ENCODE data around the gene ARMH1. TPM values are rescaled to one million over a fixed set of nuclear protein-coding genes. Genes with fewer than 3 reads are reported as not detected.
"Not testable (repeated sequence)": the region's sequence is repeated elsewhere in the genome, so short reads cannot be mapped to it uniquely, and the experiment has no call there.

The ARMH1 gene
- total RNA-seq, 1 donor from 2014 or later, result 0.92 TPM

DNA sequence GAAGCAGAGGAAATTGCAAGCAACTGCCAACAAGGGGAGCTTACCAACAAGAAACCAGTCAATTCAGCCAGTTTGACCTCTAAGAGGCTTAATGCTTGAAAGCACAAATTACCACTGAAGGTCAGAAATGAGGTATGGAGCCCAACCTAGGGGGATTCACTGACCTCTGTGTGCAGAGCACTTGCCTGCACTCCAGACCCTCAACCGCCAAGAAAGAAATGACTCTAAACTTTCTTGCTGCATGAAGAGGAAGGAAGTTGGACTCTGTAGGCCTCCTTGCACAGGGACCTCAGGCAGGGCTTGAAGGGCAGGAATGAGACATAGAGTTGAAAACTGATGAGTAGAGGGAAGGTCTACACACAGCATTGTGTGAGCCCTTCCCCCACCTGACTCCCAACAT lies 10.0 kb downstream of the ARMH1 start:
- ATAC-seq (no peak), DNase-seq (no peak)
- intact Hi-C loops (cut with micrococcal nuclease), result no loop called here

DNA sequence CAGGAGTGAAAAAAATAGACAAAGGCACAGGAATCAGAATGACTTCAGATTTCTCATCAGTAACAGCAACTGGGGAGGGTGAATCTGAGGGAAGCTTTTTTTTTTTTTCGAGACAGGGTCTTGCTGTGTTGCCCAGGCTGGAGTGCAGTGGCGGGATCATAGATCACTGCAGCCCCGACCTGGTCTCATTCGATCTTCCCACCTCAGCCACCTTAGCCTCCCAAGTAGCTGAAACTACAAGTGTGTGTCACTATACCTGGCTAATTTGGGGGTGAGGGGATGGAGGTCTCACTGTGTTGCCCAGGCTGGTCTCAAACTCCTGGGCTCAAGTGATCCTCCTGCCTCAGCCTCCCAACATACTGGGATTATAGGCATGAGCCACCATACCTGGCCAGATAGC lies 10.7 kb downstream of the ARMH1 start:
- intact Hi-C loops (cut with micrococcal nuclease), result no loop called here
- ATAC-seq (no peak), DNase-seq (no peak)

DNA sequence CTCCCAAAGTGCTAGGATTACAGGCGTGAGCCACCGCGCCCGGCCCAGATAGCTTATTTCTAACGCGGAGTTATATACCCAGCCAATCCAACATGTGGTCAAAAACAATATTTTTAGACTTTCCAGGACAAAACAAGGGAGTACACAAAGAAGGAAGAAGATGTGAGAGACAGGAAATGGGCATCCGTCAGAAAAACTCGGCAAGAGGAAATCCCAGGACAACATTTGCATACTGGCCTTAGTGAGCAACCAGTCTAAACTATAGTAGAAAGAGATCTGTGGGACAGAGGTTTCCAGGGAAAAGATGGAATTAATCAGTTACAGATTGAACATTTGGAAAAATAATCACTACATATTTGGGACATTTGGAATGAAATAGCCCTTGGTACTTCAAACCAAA lies 11.4 kb downstream of the ARMH1 start:
- ATAC-seq, result no peak
- no peak for DNase-seq
- intact Hi-C loops (cut with micrococcal nuclease), result no loop called here

DNA sequence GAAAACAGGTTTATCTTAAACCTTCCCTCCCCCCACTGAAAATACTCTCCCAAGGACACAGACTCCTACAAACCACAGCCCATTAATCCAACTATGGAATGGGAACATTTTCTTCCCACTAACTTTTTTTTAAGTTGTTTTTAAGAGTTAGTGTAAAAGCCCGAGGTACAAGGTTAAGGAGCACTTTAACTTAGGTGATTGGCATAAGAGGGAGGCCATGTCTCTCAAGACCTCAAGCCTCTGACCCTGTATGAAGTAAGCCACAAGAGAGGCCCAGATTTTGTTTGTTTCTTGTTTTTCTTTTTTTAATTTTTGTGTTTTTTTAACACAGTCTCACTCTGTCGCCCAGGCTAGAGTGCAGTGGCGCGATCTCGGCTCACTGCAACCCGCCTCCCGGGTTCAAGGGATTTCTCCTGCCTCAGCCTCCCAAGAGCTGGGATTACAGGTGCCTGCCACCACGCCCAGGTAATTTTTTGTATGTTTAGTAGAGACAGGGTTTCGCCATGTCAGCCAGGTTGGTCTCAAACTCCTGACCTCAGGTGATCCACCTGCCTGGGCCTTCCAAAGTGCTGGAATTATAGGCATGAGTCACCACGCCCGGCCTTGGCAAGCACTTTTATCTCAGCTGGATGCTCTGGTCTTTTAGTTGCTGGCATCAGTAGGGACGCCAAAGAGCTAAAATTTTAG lies 14.4 kb downstream of the ARMH1 start:
- no peak for ATAC-seq
- DNase-seq, result no peak
- intact Hi-C loops (cut with micrococcal nuclease), result no loop called here

DNA sequence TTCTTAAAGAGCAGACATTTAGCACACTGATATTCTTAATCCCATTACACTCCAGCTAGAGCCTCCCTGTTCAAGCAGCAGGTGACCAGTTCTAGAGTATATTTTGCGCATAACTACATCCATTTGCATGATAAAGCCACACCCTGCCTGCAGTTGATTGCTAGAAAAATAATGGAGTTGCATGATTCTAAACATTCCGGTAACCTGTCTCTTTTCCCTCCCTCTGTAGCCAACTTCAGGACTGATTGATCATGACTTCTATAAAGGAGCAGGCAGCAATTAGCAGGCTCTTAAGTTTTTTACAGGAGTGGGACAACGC lies 14.9 kb downstream of the ARMH1 start:
- DNase-seq (no peak), ATAC-seq (no peak)
- intact Hi-C loops (cut with micrococcal nuclease), result no loop called here

DNA sequence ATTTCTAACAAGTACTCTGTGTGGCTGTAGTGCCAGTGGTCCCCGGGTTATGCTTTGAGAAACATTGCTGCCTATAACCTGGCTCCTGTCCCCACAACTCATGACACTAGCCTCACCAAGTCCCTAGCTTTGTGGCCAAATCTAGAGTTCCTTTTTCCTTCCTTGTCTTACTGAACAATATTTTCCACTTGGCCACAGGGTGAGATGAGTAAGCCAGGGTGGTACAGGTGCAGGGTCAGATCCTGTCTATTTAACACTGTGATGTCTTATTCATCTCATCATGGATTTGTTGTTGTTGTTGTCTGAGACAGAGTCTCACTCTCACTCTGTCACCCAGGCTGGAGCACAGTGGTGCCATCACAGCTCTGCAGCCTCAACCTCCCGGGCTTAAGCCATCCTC lies 18.6 kb downstream of the ARMH1 start:
- intact Hi-C loops (cut with micrococcal nuclease), result no loop called here
- ATAC-seq (no peak), DNase-seq (no peak)

DNA sequence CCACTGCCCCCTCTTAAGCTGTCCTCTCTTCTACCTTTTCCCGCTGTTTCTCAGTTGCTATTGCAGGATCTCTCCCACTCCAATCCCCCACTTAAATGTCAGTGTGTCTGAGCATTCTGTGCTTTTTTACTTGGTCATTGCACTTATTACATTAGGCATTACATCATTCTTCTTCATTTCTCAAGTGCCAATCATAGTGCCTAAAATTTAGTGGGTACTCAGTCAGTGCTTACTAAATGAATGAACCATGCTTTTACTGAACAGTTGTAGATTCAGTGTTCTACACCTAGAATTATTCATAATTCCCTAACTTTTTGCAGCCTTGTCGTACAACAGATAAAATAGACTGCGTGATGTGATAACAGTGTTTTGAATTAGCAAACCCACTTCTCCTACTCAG lies 19.4 kb downstream of the ARMH1 start:
- intact Hi-C loops (cut with micrococcal nuclease), result no loop called here
- DNase-seq (no peak), ATAC-seq (no peak)

DNA sequence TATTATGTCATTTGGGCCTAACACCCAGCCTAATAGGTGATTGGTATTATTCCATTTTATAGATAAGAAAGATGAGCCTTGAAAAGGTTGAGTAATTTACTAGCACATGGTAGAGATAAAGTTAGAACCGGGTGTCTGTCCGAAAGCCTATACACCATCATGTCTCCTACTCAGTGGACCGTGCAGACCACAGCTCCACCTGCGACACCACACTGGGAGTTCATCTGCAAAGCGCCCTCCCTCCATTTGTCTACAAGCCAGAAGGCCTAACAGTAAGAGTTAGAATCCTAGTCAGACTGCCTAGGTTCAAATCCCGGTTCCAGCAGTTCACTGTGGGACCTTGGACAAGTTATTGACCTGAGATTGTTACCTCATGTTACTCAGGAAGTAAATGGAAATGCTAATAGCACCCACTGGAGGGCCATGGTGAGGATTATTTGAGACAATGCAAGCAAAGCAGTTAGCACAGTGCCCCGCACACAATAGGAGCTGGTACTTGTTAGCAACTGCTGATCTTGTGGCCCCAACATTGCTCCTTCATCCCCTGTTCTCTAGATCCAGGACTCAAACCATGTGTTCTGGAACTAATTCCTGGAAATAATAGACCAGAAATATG lies 20.5 kb downstream of the ARMH1 start:
- DNase-seq, result no peak
- intact Hi-C loops (cut with micrococcal nuclease), result no loop called here
- ATAC-seq, result no peak

DNA sequence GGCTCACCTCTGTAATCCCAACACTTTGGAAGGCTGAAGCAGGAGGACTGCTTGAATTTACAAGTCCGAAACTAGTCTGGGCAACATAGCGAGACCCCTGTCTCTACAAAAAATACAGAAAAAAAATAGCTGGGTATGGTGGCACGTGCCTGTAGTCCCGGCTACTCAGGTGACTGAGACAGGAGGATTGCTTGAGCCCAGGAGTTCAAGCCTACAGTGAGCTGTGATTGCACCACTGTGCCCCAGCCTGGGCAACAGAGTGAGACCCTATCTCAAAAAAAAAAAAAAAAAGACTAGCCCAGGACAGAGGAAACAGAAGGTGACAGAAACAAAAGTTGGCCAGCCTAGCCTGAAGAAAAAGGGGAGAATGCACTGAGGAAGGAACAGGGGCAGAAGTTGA lies 21.2 kb downstream of the ARMH1 start:
- DNase-seq (no peak), ATAC-seq (no peak)
- intact Hi-C loops (cut with micrococcal nuclease), result no loop called here

DNA sequence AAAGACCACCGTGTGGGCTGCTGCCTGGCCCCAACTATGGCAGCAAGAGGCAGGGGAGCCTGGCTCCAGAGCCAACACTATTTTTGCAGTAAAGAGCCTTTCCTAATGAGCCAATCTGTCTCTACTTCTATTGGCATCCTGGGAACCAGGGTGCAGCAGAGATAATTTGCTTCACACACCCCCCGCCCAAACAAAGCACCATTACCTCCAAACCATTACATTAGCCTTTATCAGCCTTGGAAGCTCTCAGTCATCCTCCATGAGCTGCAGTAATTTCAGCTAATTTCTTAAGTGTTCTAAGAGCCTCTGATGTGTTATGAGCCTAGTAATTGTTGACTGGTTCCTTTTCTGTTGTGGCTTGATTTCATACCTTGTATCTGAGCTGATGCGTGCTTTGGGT lies 21.6 kb downstream of the ARMH1 start:
- ATAC-seq (no peak), DNase-seq (no peak)
- intact Hi-C loops (cut with micrococcal nuclease), result no loop called here

DNA sequence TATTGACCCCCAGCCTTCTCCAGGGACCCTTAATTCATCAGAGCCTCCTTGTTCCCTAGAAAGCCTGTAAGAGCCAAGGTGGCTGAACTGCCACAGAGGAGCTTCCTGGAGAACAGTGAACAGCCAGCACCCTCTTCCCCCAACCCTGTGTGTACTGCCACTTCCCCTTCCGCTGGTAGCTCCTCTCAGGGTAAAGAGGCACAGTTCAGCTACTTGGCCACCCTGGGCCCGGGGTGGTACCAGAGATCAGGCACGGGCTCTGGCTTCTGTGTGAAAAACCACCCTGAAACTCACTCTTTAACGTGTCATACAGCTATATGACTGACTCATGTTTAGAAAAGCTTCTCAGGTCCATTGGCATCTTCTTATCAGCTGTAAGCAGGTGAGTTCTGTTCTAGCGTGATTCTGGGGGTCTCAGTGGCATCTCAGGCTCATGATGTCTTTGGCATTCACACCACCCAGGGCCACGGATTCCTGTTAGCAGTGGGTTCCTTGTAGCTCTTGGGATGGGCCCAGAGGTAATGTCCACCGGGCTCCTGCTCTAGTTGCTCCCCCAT lies 22.4 kb downstream of the ARMH1 start:
- intact Hi-C loops (cut with micrococcal nuclease), result no loop called here
- no peak for DNase-seq
- peak; percentile 40 for ATAC-seq

DNA sequence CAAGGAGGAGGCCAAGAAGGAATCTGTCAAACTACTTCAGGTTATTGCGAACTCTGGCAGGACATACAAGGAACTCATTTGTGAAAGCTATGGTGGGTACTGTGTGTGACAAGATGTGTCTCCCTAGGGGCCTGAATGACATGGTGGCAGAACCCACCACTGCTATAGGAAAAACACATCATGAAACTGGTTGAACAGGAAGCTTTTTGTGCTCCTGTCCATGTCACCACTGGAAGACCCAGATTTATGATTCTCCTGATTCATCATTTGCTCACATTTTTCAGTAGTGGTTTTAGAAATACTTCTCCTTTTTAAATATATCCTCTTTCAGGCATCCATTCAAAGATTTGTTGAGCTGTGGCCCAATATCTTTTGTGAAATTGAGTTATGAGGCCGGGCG lies 23.6 kb downstream of the ARMH1 start:
- intact Hi-C loops (cut with micrococcal nuclease), result no loop called here
- ATAC-seq, result no peak

DNA sequence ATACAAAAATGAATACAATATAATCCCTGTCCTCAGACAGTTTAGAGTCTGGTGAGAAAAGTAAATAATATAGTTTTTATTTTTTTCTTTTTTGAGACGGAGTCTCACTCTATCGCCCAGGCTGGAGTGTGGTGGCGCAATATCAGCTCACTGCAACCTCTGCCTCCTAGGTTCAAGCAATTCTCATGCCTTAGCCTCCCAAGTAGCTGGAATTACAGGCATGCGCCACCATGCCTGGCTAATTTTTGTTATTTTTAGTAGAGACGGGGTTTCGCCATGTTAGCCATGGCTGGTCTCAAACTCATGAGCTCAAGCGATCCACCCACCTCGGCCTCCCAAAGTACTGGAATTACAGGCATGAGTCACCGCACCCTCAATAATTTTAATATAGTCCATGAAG lies 24.9 kb downstream of the ARMH1 start:
- intact Hi-C loops (cut with micrococcal nuclease); DNase-seq; ATAC-seq: not testable (repeated sequence)

More for the DNA sequence above, 23.6 kb downstream of the ARMH1 start:
- no peak for DNase-seq

DNA sequence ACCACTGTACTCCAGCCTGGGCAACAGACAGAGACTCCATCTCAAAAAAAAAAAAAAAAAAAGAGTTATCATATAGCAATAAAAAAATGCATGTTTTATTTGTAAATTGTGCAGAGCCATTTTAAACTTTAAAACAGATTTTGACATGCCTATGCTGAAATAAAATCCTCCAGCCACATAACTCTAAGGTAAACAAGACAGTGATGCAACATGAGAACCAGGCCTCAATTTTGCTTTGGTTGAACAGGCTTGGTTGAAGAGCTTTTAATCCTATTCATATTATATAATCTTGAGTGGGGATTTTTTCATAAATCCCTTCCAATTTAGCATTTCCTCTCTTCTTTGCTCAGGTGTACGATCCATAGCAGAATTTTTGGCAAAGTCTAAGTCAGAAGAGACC lies 26.1 kb downstream of the ARMH1 start:
- DNase-seq (no peak), ATAC-seq (no peak)
- intact Hi-C loops (cut with micrococcal nuclease), result no loop called here

DNA sequence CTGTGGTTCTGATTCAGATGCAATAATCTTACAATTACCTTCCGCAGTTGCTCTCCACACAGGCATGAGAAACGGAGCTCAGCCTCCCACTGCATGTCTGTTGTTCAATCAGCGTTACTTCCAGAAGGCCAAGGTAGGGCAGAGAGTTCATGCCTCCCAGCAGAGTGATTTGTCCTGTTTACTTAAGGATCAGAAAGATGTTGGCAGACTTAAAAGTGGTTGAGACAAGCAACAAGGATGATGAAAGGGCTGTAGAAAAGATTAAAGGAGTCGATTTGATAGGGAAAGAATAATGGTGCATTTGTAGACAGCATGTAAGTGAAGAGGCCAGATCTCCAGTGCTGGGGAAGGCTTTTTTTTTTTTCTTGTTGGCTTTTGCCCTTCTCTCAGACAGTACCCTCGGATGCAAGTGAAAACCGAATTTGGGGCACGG lies 26.6 kb downstream of the ARMH1 start:
- no peak for ATAC-seq
- intact Hi-C loops (cut with micrococcal nuclease), result no loop called here
- DNase-seq, result no peak

DNA sequence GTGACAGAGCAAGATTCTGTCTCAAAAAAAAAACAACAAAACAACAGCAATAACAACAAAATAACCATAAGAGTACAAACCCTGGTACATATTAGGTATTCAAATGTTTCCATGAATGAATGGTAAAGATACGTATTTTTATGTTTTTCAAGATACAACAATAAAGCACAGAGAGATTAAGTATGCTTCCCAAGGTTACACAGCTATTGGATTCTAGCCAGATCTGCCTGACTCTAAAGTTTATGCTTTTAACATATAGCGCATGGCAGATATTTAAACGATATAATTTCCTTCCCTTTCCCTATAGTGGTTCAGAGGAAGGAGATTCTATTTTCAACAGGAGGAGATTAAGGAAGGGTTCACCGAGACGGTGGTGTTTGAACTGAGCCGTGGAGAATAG lies 31.0 kb downstream of the ARMH1 start:
- ATAC-seq, result no peak
- intact Hi-C loops (cut with micrococcal nuclease), result no loop called here
- DNase-seq, result no peak

DNA sequence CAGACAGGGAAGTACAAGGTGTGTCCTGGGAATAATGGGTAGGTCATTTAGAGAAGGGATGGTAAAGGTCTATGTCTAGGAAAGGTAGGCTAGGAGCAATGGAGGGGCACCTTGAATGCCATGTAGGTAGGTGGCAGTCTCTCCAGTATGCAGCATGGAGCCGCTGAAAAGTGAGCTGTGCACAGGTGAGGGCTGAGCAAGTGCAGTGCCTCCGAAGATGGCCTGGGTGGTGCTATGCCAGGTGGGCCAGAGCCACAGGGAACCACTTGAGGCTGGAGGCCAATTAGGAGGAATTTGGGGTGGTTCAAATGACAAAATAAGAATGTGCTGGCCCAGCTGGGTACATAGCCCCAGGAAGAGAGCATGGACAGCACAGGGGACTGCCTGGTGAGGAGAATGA lies 31.4 kb downstream of the ARMH1 start:
- intact Hi-C loops (cut with micrococcal nuclease), result no loop called here
- DNase-seq (no peak), ATAC-seq (no peak)

DNA sequence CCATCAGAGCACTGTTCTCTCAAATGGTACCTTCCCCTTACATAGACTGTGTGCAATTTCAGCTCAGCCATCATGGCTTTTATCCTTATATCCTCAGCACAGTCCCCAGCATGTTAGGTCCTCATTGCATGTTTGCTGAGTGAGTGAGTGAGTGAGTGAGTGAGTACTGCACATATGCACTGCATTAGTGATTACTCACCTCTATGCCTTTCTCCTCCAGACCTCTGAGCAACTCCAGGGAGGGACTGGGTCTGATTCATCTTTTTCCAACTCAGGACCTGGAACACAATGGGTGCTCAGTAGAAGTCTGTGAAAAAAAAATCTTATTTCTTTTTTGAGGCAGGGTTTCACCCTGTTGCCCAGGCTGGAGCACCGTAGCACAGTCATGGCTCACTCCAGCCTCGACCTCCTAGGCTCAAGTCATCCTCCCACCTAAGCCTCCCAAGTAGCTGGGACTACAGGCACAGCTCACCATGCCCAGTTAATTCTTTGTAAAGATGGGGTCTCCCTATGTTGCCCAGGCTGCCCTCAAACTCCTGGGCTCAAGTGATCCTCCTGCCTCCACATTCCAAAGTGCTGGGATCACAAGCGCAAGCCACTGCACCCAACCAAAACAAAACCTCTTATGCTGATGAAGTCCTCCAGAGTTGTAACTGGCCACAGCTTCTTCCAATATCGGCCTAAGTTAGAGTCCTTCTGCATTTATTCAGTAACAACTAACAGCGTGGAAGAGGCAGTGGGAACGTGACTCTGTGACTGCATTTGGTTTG lies 32.8 kb downstream of the ARMH1 start:
- ATAC-seq (no peak), DNase-seq (no peak)
- intact Hi-C loops (cut with micrococcal nuclease), result no loop called here

DNA sequence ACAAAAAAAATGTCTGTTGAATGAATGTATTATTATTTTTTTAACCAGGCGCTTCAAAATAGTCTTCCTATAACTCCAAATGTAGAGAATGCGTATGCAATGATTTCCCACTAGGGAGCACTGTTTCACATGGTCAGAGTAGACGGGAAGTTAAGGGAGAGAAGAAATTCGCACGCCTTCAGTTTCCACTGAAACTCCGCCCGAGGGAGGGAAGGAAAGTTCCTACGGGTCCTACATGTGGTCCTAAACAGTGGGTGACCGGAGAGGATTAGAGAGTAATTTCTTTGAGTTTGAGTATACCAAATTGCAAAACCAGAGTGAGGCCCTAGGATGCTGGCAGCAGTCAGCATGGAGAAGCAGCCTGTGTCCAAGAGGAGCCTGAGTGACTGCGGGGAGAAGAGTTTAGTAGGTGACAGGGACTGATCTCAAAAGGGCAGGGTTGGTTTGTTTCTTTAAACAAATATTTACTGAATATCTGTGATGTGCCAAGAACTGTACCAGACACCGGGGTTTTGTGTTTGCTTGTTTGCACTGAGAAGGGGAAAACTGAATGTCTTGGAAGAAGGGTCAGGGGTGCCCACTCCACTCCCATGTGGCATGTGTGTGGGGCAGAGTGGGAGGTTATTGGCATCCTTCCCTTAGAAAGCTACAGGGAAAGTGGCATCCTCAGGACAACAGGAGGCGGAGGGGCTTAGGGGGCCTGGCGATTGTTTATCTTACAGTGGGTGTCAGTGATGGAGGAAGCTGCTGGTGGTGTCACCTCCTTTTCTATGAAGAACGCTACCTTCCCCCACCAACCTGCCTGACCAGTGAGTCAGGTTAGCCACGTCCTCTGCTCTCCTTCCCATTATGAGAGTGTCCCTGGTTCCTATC lies 33.7 kb downstream of the ARMH1 start:
- no peak for DNase-seq
- ATAC-seq, result peak; percentile 76

More for the DNA sequence above, 33.7 kb downstream of the ARMH1 start:
- intact Hi-C loops (cut with micrococcal nuclease), result no loop called here

Measured in left ventricle myocardium superior (tissue), 1 donor.